ENCODE measurements around the gene ATE1.

ATE1 gene

DNA sequence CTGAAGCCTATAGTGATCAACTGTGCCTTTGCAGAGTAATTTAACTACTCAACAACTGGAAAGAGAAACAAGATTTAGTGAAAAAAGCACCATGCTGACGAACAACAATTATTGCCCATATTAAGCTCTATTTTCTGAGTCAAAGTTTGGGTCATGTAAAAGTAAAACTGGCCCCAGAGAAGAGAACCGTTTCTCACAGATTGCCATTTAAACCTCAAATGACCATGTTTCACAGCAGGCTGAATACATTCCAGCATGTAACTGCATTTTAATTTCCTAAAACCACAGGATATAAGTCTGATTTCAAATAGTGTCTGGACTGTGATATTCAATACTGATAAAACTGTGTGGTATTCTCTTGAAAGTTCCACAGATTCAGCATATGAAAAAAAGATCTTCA is 140.7 kb downstream of the ATE1 start (continued):
- TF ChIP-seq, protein P1, sequence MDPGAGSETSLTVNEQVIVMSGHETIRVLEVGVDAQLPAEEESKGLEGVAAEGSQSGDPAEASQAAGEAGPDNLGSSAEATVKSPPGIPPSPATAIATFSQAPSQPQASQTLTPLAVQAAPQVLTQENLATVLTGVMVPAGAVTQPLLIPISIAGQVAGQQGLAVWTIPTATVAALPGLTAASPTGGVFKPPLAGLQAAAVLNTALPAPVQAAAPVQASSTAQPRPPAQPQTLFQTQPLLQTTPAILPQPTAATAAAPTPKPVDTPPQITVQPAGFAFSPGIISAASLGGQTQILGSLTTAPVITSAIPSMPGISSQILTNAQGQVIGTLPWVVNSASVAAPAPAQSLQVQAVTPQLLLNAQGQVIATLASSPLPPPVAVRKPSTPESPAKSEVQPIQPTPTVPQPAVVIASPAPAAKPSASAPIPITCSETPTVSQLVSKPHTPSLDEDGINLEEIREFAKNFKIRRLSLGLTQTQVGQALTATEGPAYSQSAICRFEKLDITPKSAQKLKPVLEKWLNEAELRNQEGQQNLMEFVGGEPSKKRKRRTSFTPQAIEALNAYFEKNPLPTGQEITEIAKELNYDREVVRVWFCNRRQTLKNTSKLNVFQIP (CRISPR knock-in tag; IDR thresholded peaks at IDR 0.05; ENCODE audit: borderline replicate concordance, low read depth), result no peak

DNA sequence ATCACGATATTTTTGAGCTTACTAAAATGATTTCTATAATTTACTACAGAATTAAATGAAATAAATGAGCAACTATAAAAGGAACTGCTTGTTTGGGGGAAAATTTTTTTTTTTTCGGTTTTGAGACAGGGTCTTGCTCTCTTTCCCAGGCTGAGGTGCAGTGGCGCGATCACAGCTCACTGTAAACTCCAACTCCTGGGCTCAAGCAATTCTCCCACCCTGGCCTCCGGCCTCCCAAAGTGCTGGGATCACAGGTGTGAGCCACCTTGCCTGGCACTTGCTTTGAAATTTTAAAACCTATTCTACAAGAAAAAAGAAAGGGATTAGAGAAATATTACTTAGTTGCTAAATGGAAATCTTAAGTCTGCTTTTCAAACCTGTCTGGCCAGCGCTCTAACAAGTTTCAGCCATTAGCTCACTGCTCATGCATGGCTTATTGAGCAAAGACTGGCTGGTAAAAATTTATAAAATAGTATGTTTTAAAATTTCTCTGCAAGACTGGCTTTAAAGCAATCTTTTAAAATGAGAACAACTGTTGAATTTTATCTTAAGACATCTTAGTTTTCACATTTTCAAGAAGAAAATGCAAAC is 144.0 kb downstream of the ATE1 start:
- ATAC-seq, result no peak
- TF ChIP-seq, protein P2, sequence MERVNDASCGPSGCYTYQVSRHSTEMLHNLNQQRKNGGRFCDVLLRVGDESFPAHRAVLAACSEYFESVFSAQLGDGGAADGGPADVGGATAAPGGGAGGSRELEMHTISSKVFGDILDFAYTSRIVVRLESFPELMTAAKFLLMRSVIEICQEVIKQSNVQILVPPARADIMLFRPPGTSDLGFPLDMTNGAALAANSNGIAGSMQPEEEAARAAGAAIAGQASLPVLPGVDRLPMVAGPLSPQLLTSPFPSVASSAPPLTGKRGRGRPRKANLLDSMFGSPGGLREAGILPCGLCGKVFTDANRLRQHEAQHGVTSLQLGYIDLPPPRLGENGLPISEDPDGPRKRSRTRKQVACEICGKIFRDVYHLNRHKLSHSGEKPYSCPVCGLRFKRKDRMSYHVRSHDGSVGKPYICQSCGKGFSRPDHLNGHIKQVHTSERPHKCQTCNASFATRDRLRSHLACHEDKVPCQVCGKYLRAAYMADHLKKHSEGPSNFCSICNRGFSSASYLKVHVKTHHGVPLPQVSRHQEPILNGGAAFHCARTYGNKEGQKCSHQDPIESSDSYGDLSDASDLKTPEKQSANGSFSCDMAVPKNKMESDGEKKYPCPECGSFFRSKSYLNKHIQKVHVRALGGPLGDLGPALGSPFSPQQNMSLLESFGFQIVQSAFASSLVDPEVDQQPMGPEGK (CRISPR knock-in tag; IDR thresholded peaks at IDR 0.05; ENCODE audit: borderline replicate concordance), result no peak
- TF ChIP-seq, protein P3, sequence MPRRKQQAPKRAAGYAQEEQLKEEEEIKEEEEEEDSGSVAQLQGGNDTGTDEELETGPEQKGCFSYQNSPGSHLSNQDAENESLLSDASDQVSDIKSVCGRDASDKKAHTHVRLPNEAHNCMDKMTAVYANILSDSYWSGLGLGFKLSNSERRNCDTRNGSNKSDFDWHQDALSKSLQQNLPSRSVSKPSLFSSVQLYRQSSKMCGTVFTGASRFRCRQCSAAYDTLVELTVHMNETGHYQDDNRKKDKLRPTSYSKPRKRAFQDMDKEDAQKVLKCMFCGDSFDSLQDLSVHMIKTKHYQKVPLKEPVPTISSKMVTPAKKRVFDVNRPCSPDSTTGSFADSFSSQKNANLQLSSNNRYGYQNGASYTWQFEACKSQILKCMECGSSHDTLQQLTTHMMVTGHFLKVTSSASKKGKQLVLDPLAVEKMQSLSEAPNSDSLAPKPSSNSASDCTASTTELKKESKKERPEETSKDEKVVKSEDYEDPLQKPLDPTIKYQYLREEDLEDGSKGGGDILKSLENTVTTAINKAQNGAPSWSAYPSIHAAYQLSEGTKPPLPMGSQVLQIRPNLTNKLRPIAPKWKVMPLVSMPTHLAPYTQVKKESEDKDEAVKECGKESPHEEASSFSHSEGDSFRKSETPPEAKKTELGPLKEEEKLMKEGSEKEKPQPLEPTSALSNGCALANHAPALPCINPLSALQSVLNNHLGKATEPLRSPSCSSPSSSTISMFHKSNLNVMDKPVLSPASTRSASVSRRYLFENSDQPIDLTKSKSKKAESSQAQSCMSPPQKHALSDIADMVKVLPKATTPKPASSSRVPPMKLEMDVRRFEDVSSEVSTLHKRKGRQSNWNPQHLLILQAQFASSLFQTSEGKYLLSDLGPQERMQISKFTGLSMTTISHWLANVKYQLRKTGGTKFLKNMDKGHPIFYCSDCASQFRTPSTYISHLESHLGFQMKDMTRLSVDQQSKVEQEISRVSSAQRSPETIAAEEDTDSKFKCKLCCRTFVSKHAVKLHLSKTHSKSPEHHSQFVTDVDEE (CRISPR knock-in tag; IDR thresholded peaks at IDR 0.05), result no peak
- TF ChIP-seq ARNTL (CRISPR knock-in tag; IDR thresholded peaks at IDR 0.05; ENCODE audit: borderline replicate concordance, low read depth) (no peak), BACH2 (CRISPR knock-in tag; IDR thresholded peaks at IDR 0.05; ENCODE audit: borderline replicate concordance) (no peak), ZFP3 (CRISPR knock-in tag; IDR thresholded peaks at IDR 0.05) (no peak), SNAI2 (CRISPR knock-in tag; IDR thresholded peaks at IDR 0.05) (no peak), ZC3H10 (CRISPR knock-in tag; IDR thresholded peaks at IDR 0.05) (no peak), RARB (CRISPR knock-in tag; IDR thresholded peaks at IDR 0.05) (no peak), TOX (CRISPR knock-in tag; IDR thresholded peaks at IDR 0.05; ENCODE audit: borderline replicate concordance) (no peak), OSR1 (CRISPR knock-in tag; IDR thresholded peaks at IDR 0.05) (no peak), ZNF70 (CRISPR knock-in tag; IDR thresholded peaks at IDR 0.05) (no peak)
- TF ChIP-seq, protein P1 (CRISPR knock-in tag; IDR thresholded peaks at IDR 0.05; ENCODE audit: borderline replicate concordance, low read depth), result no peak
- TF ChIP-seq, protein P4, sequence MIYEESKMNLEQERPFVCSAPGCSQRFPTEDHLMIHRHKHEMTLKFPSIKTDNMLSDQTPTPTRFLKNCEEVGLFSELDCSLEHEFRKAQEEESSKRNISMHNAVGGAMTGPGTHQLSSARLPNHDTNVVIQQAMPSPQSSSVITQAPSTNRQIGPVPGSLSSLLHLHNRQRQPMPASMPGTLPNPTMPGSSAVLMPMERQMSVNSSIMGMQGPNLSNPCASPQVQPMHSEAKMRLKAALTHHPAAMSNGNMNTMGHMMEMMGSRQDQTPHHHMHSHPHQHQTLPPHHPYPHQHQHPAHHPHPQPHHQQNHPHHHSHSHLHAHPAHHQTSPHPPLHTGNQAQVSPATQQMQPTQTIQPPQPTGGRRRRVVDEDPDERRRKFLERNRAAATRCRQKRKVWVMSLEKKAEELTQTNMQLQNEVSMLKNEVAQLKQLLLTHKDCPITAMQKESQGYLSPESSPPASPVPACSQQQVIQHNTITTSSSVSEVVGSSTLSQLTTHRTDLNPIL (CRISPR knock-in tag; IDR thresholded peaks at IDR 0.05; ENCODE audit: low read depth), result no peak

DNA sequence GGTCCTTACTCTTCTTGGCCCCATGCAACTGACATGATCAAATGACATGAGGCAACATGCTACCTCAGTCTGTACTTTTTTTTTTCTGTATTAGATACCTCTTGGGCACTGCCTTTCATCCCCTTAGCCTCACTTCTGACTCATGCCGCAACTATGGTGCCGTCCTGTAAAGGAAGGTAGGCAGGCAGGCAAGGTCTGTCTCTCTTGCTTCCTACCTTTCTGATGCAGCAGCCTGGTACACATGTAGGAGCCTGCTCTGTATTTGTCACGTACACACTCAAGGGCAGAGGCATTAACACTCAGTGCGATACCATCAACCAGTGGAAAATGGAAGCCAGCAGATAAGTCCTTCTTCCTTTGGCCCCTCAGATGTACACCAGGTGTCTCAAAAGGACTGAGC is 146.7 kb downstream of the ATE1 start:
- no peak for ATAC-seq
- TF ChIP-seq, protein P5, sequence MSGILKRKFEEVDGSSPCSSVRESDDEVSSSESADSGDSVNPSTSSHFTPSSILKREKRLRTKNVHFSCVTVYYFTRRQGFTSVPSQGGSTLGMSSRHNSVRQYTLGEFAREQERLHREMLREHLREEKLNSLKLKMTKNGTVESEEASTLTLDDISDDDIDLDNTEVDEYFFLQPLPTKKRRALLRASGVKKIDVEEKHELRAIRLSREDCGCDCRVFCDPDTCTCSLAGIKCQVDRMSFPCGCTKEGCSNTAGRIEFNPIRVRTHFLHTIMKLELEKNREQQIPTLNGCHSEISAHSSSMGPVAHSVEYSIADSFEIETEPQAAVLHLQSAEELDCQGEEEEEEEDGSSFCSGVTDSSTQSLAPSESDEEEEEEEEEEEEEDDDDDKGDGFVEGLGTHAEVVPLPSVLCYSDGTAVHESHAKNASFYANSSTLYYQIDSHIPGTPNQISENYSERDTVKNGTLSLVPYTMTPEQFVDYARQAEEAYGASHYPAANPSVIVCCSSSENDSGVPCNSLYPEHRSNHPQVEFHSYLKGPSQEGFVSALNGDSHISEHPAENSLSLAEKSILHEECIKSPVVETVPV (CRISPR knock-in tag; IDR thresholded peaks at IDR 0.05), result no peak
- no peak for TF ChIP-seq TCF4 (CRISPR knock-in tag; IDR thresholded peaks at IDR 0.05; ENCODE audit: borderline replicate concordance)
- TF ChIP-seq OSR1 (CRISPR knock-in tag; IDR thresholded peaks at IDR 0.05), result no peak

DNA sequence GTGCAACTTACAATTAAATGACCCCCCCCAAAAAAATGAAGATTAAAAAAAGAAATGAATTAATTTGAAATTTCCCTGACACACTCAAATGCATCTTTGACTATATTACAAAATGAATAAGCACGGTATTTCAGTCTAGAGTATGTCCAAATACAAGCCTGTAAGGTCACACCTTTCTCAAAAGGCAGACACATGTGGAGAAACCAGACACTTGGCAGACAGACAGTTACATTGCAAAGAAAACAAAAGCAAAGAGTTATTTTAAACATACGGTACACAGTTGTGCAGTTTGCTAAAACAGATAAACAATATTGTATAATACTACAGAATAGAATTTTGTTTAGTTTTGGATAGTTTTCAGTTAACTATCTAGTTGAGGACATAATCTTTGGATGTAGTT is 153.0 kb downstream of the ATE1 start:
- no peak for ATAC-seq
- TF ChIP-seq CSDC2 (CRISPR knock-in tag; IDR thresholded peaks at IDR 0.05), result no peak
- no peak for TF ChIP-seq ZC3H10 (CRISPR knock-in tag; IDR thresholded peaks at IDR 0.05)
- no peak for TF ChIP-seq ZFP30 (CRISPR knock-in tag; IDR thresholded peaks at IDR 0.05)
- TF ChIP-seq ZFP3 (CRISPR knock-in tag; IDR thresholded peaks at IDR 0.05), result no peak
- TF ChIP-seq ARNTL (CRISPR knock-in tag; IDR thresholded peaks at IDR 0.05; ENCODE audit: borderline replicate concordance, low read depth), result no peak
- TF ChIP-seq, protein P2 (CRISPR knock-in tag; IDR thresholded peaks at IDR 0.05; ENCODE audit: borderline replicate concordance), result no peak
- TF ChIP-seq, protein P3 (CRISPR knock-in tag; IDR thresholded peaks at IDR 0.05), result no peak
- TF ChIP-seq TCF4 (CRISPR knock-in tag; IDR thresholded peaks at IDR 0.05; ENCODE audit: borderline replicate concordance), result 0 out of 2 replicates have a peak, but pooled peaks have one; percentile 35
- no peak for TF ChIP-seq RARB (CRISPR knock-in tag; IDR thresholded peaks at IDR 0.05)

Measured in SK-N-SH treated with all-trans-retinoic acid at 6 μM for 48 hours (cell line).